Fibroblast of skin of right quadriceps (primary cell): ENCODE results near the gene B4GALNT4.
"Not testable (repeated sequence)": the region's sequence is repeated elsewhere in the genome, so short reads cannot be mapped to it uniquely, and the experiment has no call there.

Experiments used
- DNase-seq: peaks from one replicate; pipeline ENCODE4 v3.0.0-alpha.2; 2013

Gene B4GALNT4

DNA sequence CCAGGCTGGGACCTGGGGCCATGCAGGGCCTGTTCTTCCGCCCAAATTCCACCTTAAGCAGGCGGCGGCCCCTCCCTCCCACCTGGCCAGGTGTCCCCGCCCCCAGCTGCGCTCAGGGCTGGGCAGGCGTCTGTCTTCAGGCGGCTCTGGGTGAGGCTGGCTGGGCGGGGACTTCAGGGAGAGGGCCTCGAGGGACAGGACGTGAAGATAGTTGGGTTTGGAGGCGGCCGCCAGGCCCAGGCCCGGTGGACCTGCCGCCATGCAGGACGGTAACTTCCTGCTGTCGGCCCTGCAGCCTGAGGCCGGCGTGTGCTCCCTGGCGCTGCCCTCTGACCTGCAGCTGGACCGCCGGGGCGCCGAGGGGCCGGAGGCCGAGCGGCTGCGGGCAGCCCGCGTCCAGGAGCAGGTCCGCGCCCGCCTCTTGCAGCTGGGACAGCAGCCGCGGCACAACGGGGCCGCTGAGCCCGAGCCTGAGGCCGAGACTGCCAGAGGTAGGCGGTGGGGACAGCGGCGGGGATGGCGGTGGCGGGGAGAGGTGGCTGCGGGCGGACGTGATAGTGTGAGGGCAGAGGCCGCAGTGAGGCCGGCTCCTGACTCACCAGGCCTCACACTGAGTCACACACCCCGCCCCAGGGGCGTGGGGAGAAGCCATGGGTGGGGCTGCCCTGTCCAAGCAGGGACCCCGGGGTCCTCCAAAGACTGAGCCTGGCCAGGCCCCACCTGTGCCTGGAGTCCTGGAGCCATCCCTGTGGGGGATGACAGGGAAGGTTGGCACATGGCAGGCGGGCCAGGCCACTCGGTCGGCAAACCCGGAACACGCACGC lies 24.9 kb downstream of the B4GALNT4 start, which contains the start of gene PKP3:
Gene PKP3, plus strand, starts transcription at position 176 of the 824 bp plus-strand sequence. Its CDS starts 84 bp downstream, at position 260.
- peak; percentile 37 for DNase-seq

DNA sequence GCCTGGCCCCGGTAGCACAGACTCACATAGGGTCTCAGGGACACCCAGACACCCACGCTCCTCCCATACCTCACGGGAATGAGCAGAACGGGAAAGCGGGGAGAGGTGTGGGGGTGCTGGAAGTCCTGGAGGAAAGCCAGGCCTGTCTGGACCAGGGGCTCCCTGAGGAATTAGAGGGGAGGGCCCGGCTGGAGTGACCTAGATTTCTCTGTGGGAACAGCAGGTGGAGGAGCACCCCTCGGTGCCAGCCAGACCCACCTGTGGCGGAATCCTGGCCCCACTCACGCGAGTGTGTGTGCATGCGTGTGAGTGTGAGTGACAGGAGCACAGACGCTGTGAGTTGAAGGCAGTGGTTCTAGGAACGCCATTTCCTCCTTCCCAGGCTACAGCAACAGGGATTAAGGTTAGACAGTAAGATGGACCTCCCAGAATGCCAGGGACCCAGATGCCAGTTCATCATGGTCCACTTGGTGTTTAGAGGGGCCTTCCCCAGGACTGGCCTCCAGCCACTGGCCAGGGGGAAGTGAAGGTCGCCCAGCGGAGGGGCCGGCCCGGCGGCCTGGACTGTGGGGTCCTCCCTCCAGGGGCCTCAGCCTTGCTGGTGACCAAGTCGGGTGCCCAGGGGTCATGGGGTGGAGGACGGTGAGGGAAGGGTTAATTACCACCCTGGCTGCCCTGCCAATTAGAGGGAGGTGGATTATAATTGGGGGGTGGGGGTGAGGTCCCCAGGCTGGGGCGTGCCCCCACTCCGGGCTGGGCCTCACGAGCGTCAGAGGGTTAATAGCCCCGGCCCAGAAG lies 25.8 kb downstream of the B4GALNT4 start:
- DNase-seq = no peak

DNA sequence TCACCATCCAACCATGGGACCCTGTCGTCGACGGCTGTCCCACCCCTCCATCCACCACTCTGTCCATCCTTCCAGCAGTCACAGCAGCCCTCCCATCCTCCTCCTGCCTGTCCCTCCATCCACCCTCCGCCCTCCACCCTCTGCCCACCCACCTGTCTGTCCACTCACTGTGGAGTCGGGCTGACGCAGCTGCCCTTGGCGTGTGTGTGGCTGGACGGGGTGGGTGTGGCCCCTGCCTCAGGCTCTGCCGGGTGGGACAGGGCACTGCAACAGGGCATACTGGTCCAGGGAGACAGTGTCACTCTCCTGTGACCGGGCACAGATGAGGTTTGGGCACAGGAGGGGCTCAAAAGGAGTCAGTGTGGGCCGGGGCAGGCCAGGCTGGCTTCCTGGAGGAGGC lies 26.6 kb downstream of the B4GALNT4 start:
- no peak for DNase-seq

DNA sequence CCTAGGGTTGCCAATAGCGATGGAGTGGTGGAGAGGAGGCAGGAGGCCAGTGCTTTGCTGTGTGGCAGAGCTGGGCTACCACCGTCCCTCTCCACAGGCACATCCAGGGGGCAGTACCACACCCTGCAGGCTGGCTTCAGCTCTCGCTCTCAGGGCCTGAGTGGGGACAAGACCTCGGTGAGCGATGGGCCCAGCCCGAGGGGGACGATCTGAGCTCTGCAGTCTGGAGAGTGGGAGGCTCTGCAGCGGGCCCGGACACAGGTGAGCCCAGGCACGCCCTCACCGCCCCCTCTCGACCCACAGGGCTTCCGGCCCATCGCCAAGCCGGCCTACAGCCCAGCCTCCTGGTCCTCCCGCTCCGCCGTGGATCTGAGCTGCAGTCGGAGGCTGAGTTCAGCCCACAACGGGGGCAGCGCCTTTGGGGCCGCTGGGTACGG lies 27.2 kb downstream of the B4GALNT4 start:
- no peak for DNase-seq

GRCh38 chr11:396948-397548 lies 27.7 kb downstream of the B4GALNT4 start:
- peak; percentile 56 for DNase-seq

- no peak for DNase-seq
Observed at GRCh38 chr11:398826-399225, 29.5 kb downstream of the B4GALNT4 start.

- no peak for DNase-seq
Observed at GRCh38 chr11:399731-400211, 30.5 kb downstream of the B4GALNT4 start.

GRCh38 chr11:400241-400689 lies 31.0 kb downstream of the B4GALNT4 start:
- no peak for DNase-seq

DNA sequence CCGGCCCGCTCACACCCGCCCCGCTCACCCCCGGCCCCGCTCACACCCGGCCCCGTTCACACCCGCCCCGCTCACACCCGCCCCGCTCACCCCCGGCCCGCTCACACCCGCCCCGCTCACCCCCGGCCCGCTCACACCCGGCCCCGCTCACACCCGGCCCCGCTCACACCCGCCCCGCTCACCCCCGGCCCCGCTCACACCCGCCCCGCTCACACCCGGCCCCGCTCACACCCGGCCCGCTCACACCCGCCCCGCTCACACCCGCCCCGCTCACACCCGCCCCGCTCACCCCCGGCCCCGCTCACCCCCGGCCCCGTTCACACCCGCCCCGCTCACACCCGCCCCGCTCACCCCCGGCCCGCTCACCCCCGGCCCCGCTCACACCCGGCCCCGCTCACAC lies 31.9 kb downstream of the B4GALNT4 start:
- not testable (repeated sequence) for DNase-seq

- no peak for DNase-seq
Observed at GRCh38 chr11:403021-403760, 33.9 kb downstream of the B4GALNT4 start.

- DNase-seq = no peak
Observed at GRCh38 chr11:403761-404431, 34.6 kb downstream of the B4GALNT4 start.

DNA sequence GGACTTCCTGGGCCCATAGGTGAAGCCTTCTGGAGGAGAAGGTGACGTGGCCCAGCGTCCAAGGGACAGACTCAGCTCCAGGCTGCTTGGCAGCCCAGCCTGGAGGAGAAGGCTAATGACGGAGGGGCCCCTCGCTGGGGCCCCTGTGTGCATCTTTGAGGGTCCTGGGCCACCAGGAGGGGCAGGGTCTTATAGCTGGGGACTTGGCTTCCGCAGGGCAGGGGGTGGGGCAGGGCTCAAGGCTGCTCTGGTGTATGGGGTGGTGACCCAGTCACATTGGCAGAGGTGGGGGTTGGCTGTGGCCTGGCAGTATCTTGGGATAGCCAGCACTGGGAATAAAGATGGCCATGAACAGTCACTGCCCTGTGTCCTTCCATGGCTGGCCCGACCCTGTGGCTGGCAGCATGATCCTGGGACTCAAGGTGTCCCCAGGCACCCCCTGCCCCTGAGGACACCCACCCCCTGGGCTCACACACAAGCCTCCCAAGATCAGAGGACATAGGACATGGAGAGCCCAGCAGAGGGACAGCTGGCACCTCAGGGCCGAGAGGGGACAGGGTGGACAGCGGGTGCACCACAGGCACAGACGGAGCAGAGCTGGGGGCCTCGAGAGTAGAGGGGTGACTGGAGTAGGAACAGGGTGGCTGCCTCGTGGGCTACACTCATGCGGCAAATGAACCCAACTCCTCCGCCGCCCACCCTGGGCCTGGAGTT lies 35.4 kb downstream of the B4GALNT4 start:
- DNase-seq = no peak

DNA sequence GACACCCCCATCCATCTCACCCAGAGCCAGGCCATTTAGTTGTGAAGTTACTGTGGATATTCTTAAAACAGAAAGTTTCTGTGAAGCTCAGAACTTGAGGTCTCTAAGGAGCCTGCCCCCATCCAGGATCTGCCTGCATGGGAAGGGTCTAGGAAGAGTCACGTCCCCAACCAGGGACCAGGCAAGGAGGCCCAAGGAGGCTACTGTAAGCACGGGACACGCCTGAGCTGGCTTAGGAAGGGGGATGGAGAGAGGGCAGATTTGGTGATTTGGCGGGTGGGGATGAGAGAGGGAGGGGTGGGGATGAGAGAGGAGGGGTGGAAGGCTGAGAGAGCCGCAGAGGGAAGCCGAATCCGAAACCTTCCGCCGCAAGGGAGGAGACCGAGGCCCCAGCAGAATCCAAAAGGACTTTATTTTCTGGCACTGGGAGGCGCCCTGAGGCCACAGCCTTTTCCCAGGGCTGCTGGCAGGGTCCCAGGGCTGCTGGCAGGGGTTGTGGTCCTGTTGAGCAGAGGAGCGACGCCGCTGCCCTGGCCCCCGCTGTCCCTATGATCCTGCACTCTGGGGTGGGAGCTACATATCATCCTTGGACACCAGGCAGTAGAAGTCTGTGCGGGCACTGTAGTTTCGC lies 36.1 kb downstream of the B4GALNT4 start:
- DNase-seq = no peak

DNA sequence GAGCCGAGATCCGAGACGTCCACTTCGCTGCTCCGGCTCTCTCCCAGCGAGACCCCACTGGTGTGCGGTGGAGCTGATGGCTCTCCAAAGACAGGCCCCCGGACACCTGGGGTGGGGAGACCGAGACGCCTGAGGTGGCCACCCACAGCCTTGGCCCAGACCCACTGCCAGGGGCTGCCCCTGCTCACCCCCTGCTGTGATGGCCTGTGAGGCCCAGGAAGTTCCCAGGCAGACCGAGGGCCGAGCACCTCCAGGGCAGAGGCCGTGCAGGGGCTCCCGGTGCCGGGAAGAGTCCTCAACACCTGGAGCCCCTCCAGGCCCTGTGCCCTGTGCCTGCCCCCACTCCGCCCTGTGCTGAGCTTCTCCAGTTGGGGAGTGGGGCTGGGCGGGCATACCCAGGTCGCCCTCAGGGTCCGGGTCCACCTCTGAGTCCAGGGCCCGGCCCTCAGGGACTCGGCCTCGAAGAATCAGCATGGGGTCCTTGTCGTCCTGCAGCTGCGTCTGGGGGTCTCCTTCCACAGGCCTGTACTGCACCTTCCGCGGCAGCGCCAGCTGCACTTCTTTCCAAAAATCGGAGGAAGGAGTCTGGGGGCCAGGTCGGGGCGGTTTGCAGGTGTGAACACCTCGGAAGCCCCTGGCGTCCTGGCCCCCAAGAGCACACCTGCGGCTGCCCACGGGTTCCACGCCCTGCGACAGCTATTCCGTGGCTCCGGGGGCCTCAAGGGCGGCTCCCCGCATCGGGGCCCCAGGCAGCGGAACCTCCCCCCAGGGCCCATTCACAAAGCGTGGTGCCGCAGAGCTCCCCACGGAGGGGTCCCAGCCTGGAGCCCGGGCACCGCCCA lies 36.9 kb downstream of the B4GALNT4 start:
- no peak for DNase-seq

DNA sequence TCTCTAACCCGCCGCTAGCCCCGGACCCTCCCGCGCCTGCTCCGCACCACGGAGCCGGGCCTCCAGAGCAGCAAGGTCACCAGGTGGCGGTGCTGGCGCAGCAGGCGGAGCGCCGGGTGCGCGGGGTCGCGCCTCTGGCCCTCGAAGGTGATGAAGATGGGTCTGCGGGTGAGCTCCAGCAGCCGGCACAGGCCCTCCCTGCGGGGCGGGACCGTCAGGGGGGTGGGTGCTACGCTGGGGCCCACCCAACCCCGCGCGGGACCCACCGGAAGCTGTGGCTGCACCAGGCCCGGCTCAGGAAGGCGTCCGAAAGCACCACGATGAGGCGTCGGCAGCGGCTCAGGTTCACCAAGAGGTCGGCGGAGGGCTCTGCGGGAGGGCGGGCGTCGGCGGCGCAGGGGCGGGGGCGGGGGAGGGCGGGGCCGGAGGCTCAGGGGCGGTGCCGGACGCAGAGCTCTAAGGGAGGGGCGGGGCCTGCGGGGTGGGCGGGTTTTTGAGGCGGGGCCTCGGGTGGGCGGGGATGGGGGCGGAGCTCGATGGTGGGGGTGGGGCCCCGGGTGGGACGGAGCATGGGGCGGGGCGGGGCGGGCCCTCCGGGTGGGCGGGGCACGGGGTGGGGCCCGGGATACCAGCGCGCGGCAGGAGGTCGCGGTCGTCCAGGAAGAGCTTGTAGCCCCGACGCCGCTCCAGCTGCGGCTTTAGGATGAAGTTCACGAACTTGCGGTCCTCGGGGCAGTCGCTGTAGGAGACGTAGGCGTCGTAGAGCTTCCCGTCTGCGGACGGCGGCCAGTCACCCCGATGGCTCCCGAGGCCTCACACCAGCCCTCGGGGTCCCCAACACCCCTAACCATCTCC lies 37.7 kb downstream of the B4GALNT4 start:
- DNase-seq = peak; percentile 86

DNA sequence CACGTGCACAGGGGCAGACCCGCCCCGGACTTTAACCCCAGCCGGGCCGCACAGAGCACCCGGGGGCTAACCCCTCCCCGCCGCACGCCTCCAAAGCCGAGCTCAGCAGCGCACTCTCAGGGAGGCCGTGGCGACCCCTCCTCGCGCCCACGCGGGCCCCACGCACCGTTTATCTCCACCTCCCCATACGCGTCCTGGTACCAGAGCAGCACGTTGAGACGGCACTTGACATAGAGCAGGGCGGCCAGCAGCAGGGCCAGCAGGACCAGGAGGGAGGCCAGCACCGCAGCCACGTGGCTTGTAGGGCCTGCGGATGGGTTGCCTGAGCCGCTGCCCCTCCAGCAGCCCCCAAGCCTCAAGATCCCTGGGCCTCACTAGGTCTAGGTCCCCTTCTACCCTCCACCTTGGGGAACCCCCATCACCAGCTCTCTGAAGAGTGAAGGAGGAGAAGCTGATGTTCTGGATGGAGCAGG lies 38.4 kb downstream of the B4GALNT4 start:
- no peak for DNase-seq

DNA sequence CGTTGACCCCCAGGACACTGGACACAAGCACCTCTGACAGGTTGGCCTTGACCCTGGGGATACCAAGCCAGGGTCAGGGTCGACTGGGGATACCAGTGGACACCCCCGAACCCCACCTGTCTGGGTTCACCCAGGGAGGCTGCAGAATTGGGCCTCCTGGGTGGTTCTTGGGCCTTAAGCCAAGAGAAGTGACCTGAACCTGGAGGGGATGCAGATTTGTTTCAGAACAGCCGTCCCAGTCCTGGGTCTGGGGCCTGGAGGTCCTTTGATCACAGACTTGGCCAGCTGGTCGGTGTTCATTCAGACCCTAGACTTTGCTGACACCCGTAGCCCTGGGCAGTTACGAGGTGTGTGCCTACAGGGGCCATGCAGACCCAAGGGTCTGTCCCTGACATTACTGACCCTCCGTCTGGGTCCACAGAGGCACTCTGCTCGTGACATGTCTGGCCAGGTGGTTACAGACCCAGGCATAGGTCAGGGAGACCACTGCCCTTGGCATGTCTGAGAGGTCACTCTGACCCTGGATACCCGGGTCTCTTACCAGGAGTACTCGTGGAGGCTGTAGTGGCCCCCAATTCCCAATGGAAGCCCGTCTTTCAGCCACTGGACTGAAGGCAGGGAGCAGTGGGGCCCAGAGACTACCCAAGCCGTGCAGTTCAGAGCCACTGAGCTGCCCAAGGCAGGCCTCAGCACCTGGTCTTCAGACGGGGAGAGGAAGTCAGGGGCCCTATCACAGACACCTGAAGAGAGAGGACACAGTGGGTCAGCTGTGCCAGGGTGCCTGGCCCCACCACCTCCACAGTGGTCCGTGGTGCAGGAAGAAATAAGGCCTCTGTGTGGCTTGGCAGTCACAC lies 39.1 kb downstream of the B4GALNT4 start:
- DNase-seq = no peak
